ENCODE results near the gene ITGB6. TPM values are rescaled to one million over a fixed set of nuclear protein-coding genes. Genes with fewer than 3 reads are reported as not detected.

Gene ITGB6
- total and polyA plus RNA-seq, 2 donors from 2014 or later: 13.4 to 302 TPM

DNA sequence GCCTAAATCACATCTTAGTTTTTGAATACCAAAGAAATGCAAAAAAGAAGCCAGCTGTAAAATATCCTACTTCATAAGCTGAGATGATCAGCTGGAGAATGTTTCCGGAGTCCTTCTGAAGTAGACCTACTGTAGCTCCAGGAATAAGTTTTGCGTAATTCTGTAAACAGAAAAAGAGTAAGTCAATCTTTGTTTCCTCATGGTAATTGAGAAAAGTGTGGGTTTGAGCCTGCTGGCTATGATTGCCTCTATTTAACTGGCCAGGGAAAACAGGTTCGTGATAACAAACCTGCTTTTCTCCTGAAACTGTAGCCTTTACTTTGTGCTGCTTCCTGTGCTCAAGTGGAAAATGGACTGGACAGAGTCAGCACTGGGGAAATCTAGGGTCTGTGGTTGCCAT lies 58.2 kb downstream of the ITGB6 start:
- intact Hi-C loops (cut with DNase I): no loop called here
- FAIRE-seq (no peak), DNase-seq (peak in 1 of 5 donors; percentile 53)
- H3K27me3 ChIP-seq (ENCODE audit: control insufficient read depth, insufficient read depth, low read length): no peaks in the 10 kb centered on the region
- TF ChIP-seq, protein P1, sequence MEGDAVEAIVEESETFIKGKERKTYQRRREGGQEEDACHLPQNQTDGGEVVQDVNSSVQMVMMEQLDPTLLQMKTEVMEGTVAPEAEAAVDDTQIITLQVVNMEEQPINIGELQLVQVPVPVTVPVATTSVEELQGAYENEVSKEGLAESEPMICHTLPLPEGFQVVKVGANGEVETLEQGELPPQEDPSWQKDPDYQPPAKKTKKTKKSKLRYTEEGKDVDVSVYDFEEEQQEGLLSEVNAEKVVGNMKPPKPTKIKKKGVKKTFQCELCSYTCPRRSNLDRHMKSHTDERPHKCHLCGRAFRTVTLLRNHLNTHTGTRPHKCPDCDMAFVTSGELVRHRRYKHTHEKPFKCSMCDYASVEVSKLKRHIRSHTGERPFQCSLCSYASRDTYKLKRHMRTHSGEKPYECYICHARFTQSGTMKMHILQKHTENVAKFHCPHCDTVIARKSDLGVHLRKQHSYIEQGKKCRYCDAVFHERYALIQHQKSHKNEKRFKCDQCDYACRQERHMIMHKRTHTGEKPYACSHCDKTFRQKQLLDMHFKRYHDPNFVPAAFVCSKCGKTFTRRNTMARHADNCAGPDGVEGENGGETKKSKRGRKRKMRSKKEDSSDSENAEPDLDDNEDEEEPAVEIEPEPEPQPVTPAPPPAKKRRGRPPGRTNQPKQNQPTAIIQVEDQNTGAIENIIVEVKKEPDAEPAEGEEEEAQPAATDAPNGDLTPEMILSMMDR (IDR thresholded peaks at IDR 0.05; ENCODE audit: borderline replicate concordance, extremely low read depth, insufficient read depth): no peak
- H3K27ac ChIP-seq (ENCODE audit: low read depth in 2 of 2, low read length in 2 of 2): no peak overlapping the region
- H3K4me1 ChIP-seq (ENCODE audit: control insufficient read depth in 2 of 3, insufficient read depth in 2 of 3, low read depth in 1 of 3, low read length in 3 of 3): no peaks in the 10 kb centered on the region
- H3K36me3 ChIP-seq (ENCODE audit: control insufficient read depth in 2 of 3, insufficient read depth in 3 of 3, low read length in 3 of 3): peaks cover 0 to 2% (median 0%) of the 10 kb centered on the region in 3 donors
- no peaks in the 10 kb centered on the region for H3K9me3 ChIP-seq (ENCODE audit: control insufficient read depth in 2 of 3, insufficient read depth in 1 of 3, low read length in 3 of 3)
- no peak overlapping the region for H3K4me3 ChIP-seq (ENCODE audit: low read length in 3 of 3)
- H3K9ac ChIP-seq (ENCODE audit: low read length in 3 of 3): no peak overlapping the region

DNA sequence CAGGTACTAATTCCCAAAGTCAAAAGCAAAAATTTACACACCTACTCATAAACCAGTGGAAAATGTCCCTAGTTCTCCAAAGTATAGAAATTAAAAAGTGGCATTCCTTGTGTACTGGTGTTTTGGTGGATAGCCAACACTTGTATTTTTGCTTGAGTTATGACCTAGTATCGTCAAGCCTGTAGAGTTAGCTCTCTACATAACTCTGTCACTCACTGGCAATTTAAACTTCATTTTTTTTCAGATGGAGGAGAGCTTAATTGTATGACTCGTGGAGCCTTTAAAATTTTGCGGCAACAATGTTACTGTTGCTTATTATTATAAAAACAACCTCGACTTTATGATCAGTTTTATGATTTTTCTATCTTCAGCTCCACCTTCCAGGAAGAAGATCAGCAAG lies 58.7 kb downstream of the ITGB6 start:
- Histone ChIP-seq H3K4me3 (ENCODE audit: low read length in 3 of 3) (no peak overlapping the region), H3K27ac (ENCODE audit: low read depth in 2 of 2, low read length in 2 of 2) (no peak overlapping the region), H3K4me1 (ENCODE audit: control insufficient read depth in 2 of 3, insufficient read depth in 2 of 3, low read depth in 1 of 3, low read length in 3 of 3) (no peaks in the 10 kb centered on the region), H3K36me3 (ENCODE audit: control insufficient read depth in 2 of 3, insufficient read depth in 3 of 3, low read length in 3 of 3) (peaks cover 0 to 2% (median 0%) of the 10 kb centered on the region in 3 donors), H3K9me3 (ENCODE audit: control insufficient read depth in 2 of 3, insufficient read depth in 1 of 3, low read length in 3 of 3) (no peaks in the 10 kb centered on the region), H3K27me3 (ENCODE audit: control insufficient read depth, insufficient read depth, low read length) (no peaks in the 10 kb centered on the region), H3K9ac (ENCODE audit: low read length in 3 of 3) (no peak overlapping the region)
- intact Hi-C loops (cut with DNase I): no loop called here
- peak in 1 of 5 donors; percentile 13 for DNase-seq
- TF ChIP-seq, protein P1 (IDR thresholded peaks at IDR 0.05; ENCODE audit: borderline replicate concordance, extremely low read depth, insufficient read depth): no peak
- no peak for FAIRE-seq

DNA sequence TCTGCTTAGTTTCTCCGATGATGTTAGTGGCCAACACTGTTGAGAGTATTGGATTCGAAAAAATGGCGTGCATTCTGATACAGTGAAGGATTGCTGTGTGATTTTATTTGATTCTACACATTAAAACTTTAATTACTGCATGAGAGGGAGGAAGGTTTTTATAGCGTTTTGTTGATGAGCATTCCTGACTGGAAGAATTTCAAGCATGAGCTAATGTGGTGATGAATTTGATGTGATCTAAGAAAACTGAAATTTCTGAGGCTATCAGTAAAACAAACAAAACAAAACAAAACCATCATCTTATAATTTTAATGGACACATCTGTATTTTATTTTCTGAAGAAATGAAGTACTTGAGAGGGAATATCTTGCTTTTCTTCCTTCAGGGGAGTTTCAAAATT lies 59.6 kb downstream of the ITGB6 start:
- TF ChIP-seq, protein P1 (IDR thresholded peaks at IDR 0.05; ENCODE audit: borderline replicate concordance, extremely low read depth, insufficient read depth): no peak
- H3K9ac ChIP-seq (ENCODE audit: low read length in 3 of 3): no peak overlapping the region
- peaks cover 0 to 2% (median 0%) of the 10 kb centered on the region in 3 donors for H3K36me3 ChIP-seq (ENCODE audit: control insufficient read depth in 2 of 3, insufficient read depth in 3 of 3, low read length in 3 of 3)
- intact Hi-C loops (cut with DNase I): no loop called here
- no peaks in the 10 kb centered on the region for H3K4me1 ChIP-seq (ENCODE audit: control insufficient read depth in 2 of 3, insufficient read depth in 2 of 3, low read depth in 1 of 3, low read length in 3 of 3)
- no peaks in the 10 kb centered on the region for H3K9me3 ChIP-seq (ENCODE audit: control insufficient read depth in 2 of 3, insufficient read depth in 1 of 3, low read length in 3 of 3)
- no peak overlapping the region for H3K27ac ChIP-seq (ENCODE audit: low read depth in 2 of 2, low read length in 2 of 2)
- H3K4me3 ChIP-seq (ENCODE audit: low read length in 3 of 3): no peak overlapping the region
- DNase-seq (peak in 1 of 5 donors; percentile 14), FAIRE-seq (no peak)
- no peaks in the 10 kb centered on the region for H3K27me3 ChIP-seq (ENCODE audit: control insufficient read depth, insufficient read depth, low read length)

DNA sequence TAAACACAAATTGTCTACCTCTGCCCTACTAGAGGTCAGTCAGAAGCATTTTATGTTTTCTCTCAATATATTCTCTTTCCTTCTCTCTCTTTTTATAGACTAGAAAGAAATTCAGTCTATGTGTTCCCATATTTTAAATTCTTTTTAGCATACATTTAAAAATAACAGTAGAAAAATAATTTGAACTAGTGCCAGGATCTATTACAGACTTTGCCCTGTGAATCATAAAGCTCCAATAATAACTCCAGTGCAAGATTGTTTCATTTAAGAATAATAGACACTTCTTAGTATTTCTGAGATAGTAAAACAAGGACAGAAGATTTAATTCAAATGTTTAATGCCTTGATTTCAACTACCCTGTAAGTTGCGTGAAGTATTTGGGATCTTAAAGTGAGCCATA lies 60.1 kb downstream of the ITGB6 start:
- Histone ChIP-seq H3K36me3 (ENCODE audit: control insufficient read depth in 2 of 3, insufficient read depth in 3 of 3, low read length in 3 of 3) (peaks cover 0 to 2% (median 0%) of the 10 kb centered on the region in 3 donors), H3K4me1 (ENCODE audit: control insufficient read depth in 2 of 3, insufficient read depth in 2 of 3, low read depth in 1 of 3, low read length in 3 of 3) (no peaks in the 10 kb centered on the region), H3K4me3 (ENCODE audit: low read length in 3 of 3) (no peak overlapping the region), H3K27ac (ENCODE audit: low read depth in 2 of 2, low read length in 2 of 2) (no peak overlapping the region), H3K9me3 (ENCODE audit: control insufficient read depth in 2 of 3, insufficient read depth in 1 of 3, low read length in 3 of 3) (no peaks in the 10 kb centered on the region), H3K27me3 (ENCODE audit: control insufficient read depth, insufficient read depth, low read length) (no peaks in the 10 kb centered on the region), H3K9ac (ENCODE audit: low read length in 3 of 3) (no peak overlapping the region)
- FAIRE-seq (no peak), DNase-seq (no peak)
- intact Hi-C loops (cut with DNase I): no loop called here
- TF ChIP-seq, protein P1 (IDR thresholded peaks at IDR 0.05; ENCODE audit: borderline replicate concordance, extremely low read depth, insufficient read depth): no peak

Measured in kidney (tissue), 14 donors.